Central memory CD4-positive, alpha-beta T cell (primary cell): ENCODE data around the gene DOK3.
"Not testable (repeated sequence)": the region's sequence is repeated elsewhere in the genome, so short reads cannot be mapped to it uniquely, and the experiment has no call there.

Experiments used
- DNase-seq: peaks from one replicate; pipeline ENCODE4 v3.0.0; 2022

Gene DOK3

DNA sequence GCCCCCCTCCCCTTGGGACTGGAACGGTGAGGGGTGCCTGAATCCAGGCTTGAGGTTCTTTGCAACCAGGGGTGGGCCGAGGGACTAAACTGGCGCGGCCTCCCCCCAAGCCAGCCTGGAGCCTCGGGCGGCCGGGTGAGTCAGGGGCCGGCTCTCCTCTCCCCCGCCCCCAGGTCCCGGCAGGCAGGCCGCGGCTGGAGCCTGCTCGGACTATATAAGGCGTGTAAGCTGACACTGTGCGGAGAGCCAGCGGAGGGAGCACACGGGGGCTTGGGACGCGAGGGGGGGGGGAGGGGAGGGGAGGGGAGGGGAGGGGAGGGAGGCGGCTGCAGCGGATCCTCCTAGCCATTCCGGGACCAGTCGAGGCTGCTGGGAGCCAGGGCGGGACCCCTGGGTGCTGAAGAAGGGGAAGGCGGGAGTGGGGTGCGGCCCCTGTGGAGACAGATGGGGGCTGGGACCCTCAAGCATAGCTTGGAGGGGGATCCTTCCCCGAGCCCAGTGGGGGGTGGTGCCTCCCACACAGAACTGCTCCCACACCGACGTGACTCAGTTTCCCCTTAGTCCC, 12.8 kb downstream of the DOK3 start:
- no peak for DNase-seq

DNA sequence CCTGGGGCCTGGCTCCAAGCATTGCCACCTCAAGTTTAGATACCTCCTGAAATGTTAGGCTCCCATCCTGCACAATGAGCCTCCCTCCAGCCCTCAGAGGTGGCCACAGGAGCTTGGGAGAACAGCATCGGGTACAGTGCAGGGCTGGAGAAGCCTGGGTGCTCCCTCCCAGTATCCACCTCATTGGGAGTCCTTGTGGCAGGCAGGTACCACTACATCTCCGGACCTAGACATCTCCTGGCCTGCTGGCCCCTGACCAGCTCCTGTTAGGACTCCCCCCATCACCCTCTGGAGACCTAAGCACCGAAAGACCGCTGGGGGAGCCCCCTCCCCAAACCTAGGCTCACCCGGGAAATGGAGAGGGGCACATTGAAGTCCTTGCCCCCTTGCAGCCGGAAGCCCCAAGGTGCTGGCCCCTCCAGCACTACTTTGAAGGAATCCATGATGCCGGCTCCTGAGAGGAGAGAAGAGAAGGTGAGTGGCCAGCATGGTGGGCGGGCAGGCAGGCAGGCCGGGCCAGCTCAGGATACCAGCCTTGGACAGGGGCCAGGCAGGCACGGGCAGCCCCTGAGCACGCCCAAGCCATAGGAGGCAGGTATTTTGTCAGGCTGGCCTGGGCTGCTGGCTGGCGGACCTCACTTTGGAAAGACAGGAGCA, 13.4 kb downstream of the DOK3 start:
- DNase-seq: no peak

DNA sequence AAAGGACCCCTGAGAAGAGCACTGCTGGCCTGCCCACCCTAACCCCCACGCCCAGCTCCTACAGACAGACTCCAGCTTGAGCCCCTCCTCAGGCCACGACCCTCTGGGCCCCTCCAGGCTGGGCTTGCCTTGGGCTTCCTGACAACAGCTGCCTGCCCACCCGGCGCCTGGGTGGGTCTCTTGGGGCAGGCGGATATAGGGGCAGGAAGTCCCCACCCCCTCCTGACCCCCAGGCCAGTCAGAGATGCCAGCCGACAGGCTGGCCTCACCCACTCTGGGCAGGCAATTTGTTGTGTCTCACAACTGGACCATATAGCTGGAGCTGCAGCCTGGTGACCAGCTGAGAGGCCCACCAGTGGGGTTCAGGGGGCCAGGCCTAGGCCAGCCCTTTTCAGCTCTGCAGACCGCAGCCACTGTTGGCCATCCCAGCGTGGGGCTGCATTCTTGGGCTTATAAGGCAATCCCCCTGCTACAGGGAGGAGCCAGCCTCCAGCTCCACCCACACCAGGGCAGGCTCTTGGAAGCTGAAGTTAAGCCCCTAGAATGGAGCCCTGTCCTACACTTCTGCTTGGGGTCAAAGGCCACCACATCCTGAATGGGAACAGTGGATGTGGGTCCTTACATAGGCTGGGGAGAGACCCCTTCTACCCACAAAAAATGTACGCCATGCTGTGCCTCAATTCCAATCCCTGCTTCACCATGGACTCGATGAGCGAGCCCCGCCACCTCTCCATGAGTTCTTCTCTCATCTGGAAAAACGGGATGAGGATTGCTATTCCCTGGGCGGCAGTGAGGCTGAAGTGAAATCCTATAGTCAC, 14.2 kb downstream of the DOK3 start:
- no peak for DNase-seq

DNA sequence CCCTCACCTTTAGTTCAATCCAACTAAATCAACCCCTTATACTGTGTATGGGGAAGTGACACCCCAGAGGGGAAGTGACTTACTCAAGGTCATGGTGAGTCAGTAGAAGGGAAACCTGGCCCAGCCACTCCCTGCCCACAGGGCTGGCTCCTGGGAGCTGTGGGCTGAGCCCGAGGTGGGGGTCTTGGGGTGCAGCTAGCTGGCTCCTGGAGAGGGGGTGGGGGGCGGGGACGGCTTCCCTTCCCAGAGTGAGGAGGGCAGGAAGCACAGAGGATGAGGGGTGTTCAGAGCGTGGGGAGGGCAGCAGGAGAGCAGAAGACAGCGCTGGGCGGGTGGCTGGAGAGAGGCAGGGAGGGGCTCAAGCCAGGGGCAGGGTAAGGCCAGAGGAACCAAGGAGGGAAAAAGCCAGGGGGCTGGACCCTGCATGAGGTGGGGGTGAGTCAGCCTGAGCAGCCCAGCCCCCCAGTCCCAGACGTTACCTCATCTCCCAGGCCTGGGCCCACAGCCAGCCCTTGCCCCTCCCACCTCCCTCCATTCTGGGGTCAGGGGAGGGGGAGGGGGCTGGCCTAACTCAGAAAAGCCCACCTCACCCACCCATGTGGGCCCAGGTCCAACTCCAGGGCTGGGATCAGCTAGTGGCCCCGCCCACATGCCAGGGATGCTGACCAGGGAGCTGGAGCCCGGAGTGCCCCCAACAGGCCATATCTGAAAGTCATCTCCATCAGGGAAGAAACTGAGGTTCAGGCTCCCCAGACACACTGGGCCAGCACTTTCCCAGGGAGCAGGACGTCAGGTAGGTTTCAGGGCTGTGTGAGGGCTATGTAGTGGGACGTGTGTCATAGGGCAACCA, 15.1 kb downstream of the DOK3 start:
- DNase-seq: no peak

DNA sequence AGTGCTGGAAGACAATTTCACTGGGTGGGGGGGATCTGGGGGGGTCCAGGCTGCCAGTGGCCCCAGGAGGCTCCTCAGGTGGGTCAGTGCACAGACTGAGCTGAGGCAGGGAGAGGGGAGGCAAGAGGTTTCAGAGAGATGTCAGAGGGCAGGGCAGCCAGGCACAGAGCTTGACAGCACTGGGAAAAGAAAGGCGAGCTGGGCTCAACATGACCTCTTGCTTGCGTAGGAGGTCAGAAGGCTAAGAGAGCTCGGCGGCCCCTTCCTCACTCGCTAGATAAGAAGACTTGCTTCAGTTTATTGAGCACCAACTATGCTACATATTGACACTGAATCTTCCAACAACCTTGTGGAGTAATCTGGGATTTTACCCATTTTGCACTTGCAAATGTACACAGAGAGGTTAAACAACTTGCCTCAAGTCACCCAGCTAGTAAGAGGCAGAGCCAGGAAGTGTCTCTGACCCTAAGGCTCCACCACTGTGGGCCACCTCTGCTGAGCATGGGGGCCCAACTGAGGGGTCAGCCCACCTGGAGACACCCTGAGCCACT, 15.8 kb downstream of the DOK3 start:
- DNase-seq: no peak

DNA sequence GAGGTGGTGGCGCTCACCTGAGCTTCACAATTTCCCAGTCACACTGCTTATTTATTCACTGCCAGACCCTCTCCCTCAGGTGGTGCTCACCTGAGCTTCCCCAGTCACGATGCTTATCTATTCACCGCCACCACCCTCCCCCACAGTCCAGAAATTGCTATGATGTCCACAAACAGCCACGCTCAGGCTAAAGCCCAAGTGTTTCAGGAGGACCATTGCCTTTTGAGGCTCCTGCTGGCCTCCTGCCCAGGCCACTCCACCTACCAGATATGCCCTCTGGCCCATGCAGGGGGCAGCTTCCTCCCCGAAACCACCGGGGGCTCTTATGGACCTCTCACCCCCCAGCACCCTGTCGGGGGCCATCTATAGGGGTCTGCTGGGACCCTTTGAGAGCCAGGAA, 16.8 kb downstream of the DOK3 start:
- no peak for DNase-seq

DNA sequence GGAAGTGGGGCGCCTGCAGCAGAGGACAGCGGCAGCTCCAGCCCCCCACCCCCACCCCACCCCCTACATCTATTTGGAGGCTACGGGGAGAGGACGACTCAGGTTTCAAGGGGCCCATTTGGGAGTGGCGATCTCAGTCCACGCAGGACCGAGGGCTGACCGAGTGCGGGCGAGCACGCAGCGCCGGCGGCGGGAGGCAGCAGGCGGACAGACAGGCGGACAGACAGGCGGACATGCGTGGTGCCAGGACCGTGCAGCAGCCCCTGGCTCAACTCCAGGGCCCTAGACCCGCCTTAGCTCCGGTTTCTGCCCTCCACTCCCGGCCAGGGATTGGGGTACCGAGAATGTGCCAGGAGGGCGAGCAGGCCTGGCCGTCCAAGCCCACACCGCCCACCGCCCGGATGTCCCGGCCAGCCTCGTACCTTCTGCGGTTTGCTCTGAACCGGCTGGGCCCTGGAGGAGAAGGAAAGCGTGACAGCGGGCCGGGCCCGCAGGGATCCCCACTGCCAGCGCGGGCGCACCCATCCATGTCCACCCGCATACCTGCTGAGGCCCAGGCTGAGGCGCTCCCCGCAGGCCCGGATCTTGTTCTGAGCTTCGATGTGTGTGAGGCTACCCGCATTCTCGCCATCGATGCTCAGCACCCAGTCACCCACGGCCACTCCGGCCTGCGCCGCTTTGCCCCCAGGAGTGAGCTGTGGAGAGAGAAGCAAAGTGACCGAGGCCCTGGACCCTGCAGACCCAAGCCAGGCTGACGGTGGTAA, 17.5 kb downstream of the DOK3 start:
- DNase-seq: no peak

DNA sequence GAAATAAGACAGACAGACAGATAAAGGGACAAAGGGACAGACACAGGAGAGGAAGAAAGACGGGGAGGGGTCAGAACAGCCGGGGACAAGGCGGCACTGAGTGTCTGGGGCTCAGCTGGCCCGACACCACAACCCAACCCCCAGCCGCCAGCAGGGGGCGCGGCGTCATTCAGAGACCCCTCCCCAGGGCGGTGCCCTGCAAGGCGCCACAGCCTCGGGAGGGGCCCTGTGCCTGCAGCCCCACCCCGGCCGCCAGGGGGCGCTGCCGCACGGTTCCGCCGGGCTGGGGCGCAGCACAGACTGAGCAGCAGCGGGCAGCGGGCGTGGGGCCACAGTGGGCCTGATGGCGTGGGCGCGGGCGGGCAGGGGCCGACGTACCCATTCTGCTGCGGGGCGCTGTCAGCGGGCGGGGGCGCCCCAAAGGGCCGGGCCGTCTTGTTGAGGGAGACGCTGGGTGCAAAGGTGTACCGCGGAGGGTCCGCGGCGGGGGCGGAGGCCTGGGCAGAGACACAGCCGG, 18.1 kb downstream of the DOK3 start:
- peak; percentile 14 for DNase-seq

DNA sequence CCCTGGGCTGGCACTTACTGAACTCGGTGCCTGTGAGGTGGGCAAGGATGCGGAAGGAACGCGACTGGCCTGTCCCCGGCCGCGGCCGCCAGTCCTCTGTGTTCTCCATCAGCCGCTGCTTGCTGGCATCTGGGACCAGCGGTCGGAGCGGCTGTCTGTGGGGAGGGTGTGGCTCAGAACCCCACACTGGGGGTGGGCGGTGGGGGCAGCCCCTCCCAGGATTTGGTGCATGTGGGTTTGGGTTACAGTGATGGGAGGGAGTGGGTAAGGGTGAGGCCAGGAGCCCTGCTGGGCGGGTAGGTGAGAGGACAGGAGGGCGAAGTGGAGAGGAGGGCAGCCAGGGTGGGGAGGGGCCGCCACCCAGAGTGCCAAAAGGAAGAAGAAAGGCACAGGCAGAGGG, 18.6 kb downstream of the DOK3 start:
- DNase-seq: no peak

DNA sequence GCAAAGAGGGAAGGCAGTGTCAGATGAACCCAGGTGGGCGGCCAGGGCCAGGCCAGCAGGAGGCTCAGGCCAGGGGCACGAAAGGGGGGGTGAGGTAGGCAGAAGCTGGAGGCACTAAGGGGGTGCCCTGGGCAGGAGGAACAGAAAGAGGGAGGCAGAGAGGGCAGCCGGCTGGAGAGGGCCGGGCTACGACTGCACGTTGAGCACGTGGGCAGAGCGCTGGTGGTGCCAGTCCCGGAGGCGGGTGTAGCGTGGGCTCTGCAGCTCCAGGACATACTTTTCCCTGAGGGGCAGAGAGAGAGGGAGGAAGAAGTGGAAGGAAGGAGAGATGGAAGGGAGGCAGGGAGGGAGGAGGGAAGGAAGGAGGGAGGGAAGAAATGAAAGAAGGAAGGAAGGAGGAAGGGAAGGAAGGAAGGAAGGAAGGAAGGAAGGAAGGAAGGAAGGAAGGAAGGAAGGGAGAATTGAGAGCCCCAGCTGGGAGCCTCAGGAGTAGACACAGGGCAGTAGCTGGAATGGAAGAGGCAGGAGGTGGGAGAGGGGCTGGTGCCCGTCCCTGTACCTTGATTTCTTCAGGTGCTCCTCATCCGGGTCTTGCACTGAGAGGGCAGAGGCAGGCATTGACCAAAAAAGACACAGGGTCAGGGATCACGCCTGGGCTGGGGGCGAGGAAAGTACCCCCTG, 19.2 kb downstream of the DOK3 start:
- DNase-seq: no peak

DNA sequence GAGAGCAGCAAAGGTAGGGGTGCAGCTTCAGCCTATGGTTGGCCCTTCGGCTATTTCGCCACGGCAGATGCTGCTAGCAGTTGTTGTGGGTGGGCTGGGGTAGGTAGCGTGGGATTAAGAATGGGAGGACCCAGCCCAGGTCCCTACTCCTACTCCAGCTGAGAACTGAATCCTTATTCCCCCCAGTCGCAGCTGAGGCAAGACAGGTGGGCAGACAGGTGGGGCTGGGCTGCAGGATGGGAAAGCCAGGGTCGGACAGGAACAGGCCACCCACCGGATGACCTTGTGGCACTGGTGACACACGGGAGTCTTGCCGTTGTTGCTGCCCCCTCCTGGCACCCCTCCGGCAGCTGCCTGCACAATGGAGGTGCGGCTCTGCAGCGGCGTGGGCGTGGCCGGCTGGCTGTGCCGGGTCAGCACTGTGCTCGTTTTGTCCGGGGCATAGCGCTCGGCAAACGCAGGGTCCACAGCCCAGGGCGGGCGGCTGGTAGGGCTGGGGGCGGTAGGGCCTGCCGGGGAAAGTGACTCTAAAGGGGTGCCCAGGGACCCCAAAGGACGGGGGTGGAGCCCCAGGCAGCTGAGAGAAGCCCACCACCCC, 20.4 kb downstream of the DOK3 start:
- no peak for DNase-seq

DNA sequence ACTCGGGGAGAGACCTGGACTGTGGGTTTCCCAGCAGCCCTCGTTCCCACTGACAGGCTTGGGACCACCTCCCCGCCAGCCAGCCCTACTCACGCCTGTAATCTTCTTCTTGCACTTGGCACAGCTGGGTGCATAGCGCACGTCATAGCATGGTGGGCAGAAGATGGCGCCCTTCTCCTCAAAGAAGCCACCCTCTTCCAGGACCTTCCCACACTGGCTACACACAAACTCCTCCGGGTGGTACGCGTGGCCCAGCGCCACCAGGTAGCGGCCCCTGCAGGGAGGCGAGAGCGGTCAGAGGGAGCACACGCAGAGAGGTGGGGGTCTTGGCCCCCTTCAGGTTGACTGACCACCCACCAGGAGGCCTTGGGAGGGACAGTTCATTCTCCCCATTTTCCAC, 21.7 kb downstream of the DOK3 start:
- DNase-seq: no peak

DNA sequence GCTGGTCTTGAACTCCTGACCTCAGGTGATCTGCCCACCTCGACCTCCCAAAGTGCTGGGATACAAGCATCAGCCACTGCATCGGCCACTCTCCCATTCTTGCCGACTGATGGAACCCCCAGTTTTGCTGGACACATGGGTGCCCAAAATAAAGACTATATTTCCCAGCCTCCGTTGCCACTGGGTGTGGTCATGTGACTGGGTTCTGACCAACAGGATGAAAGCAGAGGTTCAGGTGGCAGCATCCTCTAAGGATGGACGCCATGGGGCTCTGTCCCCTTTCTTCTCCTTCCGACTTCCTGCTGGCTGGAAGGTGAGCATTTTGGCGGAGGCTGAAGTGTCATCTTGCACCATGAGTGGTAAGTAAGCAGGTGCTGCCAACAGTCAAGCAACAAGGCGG, 22.5 kb downstream of the DOK3 start:
- DNase-seq: no peak

DNA sequence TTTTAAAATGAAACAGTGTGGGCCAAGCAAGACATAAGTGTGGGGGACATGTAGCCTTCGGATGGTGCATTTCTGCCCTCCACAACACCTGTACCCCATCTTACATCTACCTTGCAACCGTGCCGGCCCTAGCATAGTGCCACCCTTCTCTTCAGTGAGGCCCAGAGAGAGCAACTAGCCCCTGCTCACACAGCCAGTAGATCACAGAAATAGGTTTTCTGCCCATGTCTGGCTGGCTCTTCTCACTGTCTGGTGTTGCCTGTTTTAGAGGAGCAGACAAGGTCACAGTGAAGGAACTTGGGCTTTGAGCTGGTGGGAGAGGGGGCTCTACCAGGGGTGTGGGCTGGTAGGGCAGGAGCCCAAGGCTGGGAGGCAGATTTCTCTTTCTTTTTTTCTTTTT, 23.4 kb downstream of the DOK3 start:
- DNase-seq: no peak

DNA sequence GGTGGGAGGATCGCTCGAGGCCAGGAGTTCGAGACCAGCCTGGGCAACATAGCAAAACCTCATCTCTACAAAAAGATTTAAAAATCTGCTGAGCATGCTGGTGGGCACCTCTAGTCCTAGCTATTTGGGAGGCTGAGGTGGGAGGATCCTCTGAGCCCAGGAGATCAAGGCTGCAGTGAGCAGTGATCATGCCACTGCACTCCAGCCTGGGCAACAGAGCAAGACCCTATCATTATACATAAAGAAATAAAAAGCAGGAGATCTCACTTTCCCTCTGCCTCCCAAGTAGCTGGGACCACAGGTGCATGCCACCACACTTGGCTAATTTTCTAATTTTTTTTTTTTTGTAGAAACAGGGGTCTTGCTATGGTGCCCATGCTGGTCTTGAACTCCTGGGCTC, 23.9 kb downstream of the DOK3 start:
- not testable (repeated sequence) for DNase-seq

DNA sequence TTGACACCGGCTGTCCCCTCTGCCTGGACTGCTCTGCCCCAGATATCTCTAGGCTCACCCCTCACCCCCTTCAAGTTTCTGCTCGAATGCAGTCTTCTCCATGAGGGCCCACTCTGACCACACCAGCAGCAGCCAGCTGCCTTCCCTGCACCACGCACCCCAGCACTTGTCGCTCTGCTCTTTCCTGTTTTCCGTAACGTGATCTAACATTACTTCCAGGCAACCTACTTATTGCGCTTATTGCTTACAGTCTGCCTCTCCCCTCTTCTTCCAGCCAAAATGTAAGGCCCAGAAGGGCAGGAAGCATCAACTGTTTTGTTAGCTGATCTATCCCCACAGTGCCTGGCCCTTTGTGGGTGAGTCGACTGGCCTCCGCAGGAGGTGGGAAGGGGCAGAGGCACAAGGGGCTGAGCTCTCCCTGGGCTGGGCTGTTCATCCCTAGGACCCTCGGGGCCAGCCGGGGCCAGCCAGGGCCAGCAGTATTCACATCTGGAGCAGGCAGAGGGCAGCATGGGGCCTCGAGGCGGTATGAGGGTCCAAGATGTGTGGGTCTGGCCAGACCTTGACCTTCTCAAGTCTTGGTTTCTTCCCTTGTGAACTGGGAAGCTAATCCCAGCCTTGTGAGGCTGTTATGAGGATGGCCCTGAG, 24.6 kb downstream of the DOK3 start:
- no peak for DNase-seq

DNA sequence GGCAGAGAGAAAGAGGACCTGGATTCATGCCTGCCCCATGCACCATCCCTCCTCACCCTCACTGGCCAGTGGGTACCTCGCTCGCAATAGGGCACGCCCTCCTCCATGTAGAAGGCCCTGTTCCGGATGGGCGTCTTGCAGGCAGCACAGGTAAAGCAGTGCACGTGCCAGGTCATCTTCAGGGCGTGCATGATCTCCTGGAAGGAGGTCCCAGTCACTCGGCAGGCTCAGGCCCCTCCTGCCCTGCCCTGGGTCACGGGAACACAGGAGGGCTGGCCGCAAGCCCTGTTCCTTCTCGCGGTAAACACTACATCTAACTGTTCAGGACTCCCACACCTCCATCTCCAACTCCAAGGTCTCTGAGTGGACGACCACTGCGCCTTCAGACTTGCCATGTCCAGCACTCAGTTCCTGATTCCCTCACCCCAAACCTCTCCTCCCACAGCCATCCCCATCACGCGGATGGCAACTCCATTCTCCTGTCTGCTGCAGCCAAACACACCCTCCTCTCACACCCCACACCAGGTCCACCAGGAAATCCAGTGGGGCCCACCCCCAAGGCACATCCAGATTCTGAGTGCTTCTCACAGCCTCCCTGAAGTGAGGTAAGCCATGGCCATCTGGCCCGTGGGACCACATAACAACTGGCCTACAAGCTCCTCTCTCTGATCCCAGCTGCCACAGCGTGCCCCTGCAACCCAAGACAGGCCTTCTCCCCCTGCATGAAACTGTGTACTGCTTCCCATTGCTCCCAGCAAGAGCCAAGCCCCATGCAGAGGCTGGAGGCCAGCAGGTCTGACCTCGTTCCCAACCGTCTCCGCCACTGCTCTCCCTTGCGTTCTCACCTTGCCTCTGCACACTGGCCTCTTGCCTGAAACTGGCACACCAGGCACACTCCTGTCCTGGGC, 25.4 kb downstream of the DOK3 start:
- no peak for DNase-seq

DNA sequence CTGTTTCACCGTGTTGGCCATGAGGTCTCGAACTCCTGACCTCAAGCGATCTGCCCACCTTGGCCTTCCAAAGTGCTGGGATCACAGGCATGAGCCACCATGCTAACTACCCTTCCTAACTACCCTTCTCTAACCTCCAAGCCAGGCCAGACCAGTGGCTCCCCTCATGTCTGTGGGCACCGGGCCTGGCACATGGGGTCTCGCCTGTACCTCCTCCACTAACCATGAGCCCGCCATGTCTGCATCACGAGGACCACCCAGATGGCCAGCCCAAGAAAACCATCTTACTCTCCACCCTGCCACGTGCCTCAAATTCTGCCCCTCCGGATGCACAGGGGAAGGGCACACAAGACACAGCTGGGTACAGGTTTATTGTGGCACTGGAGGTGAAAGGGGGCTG, 26.6 kb downstream of the DOK3 start:
- DNase-seq: no peak

DNA sequence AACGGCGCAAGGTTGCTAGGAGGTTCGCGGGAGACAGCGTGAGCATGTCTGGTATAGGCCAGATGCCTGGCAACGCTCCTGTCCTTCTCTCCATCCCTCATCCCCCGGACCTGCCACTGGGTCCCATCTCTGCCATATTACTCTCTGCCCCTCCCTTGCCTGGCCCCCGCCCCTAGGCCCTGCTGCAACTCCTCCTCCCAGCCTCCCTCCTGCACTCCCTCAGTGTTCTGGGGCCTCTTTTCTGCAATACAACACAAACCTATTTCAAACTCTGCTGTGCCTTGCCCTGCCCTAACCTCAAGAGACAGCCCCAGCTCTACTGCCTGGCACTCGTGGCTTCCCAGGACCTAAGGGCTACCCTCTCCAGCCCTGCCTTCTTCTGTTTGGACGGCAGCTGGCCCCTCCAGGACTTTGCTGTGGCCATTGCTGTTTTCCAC, 27.2 kb downstream of the DOK3 start:
- no peak for DNase-seq
